Measurements from ENCODE around the gene KDF1. TPM values are rescaled to one million over a fixed set of nuclear protein-coding genes. Genes with fewer than 3 reads are reported as not detected.

The KDF1 gene
- total RNA-seq, 1 donor from 2014 or later: 12.2 TPM

GRCh38 chr1:27005648-27006496, 45.6 kb upstream of the KDF1 start:
- Mint-ChIP-seq H3K27me3 (no peaks in the 10 kb centered on the region), H3K36me3 (no peaks in the 10 kb centered on the region), H3K9me3 (no peaks in the 10 kb centered on the region), H3K27ac (no peak overlapping the region), H3K4me1 (ENCODE audit: unreplicated experiment) (peaks cover 44% of the 10 kb centered on the region), H3K4me3 (no peak overlapping the region)
- no peak for TF ChIP-seq CTCF (conservative IDR thresholded peaks at IDR 0.05)
- no peak for DNase-seq (ENCODE audit: extremely low spot score, unreplicated experiment)

- no peak overlapping the region for H3K4me3 Mint-ChIP-seq
Observed at GRCh38 chr1:27005166-27005530, 44.9 kb upstream of the KDF1 start.

GRCh38 chr1:27004471-27005165, 44.4 kb upstream of the KDF1 start:
- no peak for TF ChIP-seq CTCF (conservative IDR thresholded peaks at IDR 0.05)
- Mint-ChIP-seq H3K36me3 (no peaks in the 10 kb centered on the region), H3K27ac (peak overlapping the region; percentile 78), H3K9me3 (no peaks in the 10 kb centered on the region), H3K4me3 (no peak overlapping the region), H3K4me1 (ENCODE audit: unreplicated experiment) (peaks cover 47% of the 10 kb centered on the region), H3K27me3 (no peaks in the 10 kb centered on the region)
- DNase-seq (ENCODE audit: extremely low spot score, unreplicated experiment): no peak

More at GRCh38 chr1:27005166-27005530, 44.9 kb upstream of the KDF1 start:
- H3K4me1 Mint-ChIP-seq (ENCODE audit: unreplicated experiment): peaks cover 45% of the 10 kb centered on the region
- H3K27ac Mint-ChIP-seq: peak overlapping the region; percentile 78
- TF ChIP-seq CTCF (conservative IDR thresholded peaks at IDR 0.05): no peak
- no peak for DNase-seq (ENCODE audit: extremely low spot score, unreplicated experiment)
- no peaks in the 10 kb centered on the region for H3K27me3 Mint-ChIP-seq
- H3K9me3 Mint-ChIP-seq: no peaks in the 10 kb centered on the region
- no peaks in the 10 kb centered on the region for H3K36me3 Mint-ChIP-seq

GRCh38 chr1:27003745-27004470, 43.6 kb upstream of the KDF1 start:
- Mint-ChIP-seq H3K36me3 (no peaks in the 10 kb centered on the region), H3K4me1 (ENCODE audit: unreplicated experiment) (peaks cover 50% of the 10 kb centered on the region)

More at GRCh38 chr1:27003745-27004470, 43.6 kb upstream of the KDF1 start:
- H3K27me3 Mint-ChIP-seq: no peaks in the 10 kb centered on the region
- H3K4me3 Mint-ChIP-seq: peak overlapping the region; percentile 20
- no peak for DNase-seq (ENCODE audit: extremely low spot score, unreplicated experiment)
- H3K27ac Mint-ChIP-seq: peak overlapping the region; percentile 78
- no peaks in the 10 kb centered on the region for H3K9me3 Mint-ChIP-seq
- no peak for TF ChIP-seq CTCF (conservative IDR thresholded peaks at IDR 0.05)

Data from type B pancreatic cell (in vitro differentiated cells).